GM18867 (cell line): ENCODE measurements around the gene GPRC5C.
"Not testable (repeated sequence)": the region's sequence is repeated elsewhere in the genome, so short reads cannot be mapped to it uniquely, and the experiment has no call there.

Experiments used
- ATAC-seq: cut with Tn5 transposase; IDR thresholded peaks from one replicate; pipeline ENCODE4 v1.9.1; 2021; ENCODE audit warnings: mild to moderate bottlenecking, moderate library complexity; ENCODE audit not compliant: unreplicated experiment

The GPRC5C gene

DNA sequence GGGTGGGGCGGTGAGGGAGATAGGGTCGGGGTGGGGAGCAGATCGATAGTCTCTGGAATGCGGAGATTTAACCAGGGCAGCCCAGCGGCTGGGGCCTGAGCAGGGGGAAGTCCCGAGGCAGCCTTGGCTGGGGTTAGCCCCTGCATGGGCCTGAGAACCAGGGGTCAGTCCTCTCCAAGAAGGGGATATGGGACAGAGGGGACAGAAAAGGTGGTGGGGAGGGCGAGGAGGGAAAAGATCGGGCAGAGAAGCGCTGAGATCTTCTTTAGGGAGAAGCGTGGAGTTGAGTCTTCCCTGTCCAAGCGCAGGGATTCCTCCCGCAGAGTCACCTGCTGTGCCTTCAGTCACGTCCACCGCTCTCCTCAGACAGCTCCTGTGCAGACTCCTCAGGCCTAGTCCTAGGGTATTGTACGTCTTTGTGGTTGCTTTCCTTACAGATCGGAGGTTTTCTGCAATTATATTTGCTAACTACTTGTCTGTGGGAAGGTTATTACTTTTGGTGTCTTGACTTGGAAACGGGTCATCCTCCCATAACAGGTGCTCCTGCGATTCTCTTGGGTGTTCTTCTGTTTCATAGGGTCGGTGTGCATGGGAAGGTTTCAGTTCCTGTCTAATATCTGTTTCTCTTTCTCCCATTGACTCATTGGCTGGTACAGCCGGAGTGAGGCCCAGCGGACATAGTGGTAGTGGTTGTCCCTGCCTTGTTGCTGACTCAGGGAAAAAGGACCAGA lies 35.5 kb downstream of the GPRC5C start:
- ATAC-seq: peak; percentile 68

DNA sequence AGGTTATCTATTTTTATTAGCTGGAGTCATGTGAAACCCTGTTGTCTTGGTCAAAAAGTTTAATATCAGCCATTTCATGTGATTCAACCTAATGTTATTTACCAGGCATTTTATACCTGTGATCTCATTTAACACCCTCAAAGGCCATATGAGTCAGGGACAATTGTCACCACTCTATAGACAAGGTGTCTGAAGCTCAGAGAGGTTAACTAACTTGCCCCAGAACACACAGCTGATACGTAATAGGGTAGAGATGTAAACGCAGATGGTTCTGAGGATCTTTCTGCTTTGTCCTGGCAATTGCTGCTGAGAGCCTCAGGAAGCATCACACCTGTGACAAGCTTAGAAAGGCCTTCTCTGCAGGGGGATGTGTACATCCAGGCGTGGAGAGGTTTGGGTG lies 39.5 kb downstream of the GPRC5C start:
- ATAC-seq: no peak

DNA sequence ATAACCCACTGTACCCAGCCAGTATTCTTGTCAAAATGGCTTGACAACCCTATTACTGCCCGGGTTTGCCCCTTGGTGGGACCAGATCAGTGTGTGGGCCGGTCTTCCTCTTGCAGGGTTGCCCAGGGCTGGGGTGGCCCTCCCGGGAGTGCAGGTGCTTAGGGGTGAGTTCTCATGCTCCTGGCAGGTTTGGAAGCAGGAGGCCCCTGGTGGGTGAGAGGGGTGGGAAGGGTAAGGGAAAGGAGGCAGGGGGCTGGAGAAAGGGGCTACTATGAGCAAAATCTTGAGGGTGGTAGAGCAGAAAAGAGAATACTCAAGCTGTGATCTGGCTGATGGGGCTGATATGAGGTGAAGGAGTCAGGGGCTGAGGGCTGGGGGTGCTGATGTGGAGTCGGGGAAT lies 41.0 kb downstream of the GPRC5C start:
- no peak for ATAC-seq

DNA sequence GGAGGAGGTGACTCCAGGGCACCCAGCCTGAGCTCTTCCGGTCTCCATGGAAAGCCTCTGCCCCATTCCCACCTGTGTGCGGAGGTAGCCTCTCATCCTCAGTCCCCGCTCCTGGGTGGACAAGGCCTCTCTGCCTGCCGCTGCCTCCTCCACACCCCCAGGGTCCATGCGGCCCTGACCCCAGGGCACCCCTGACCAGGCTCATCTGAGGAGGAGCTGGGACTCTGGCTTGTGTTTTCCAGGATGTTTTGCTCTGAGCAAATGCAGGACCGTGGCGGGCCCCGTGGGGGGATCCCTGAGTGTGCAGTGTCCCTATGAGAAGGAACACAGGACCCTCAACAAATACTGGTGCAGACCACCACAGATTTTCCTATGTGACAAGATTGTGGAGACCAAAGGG lies 41.4 kb downstream of the GPRC5C start:
- ATAC-seq: no peak

DNA sequence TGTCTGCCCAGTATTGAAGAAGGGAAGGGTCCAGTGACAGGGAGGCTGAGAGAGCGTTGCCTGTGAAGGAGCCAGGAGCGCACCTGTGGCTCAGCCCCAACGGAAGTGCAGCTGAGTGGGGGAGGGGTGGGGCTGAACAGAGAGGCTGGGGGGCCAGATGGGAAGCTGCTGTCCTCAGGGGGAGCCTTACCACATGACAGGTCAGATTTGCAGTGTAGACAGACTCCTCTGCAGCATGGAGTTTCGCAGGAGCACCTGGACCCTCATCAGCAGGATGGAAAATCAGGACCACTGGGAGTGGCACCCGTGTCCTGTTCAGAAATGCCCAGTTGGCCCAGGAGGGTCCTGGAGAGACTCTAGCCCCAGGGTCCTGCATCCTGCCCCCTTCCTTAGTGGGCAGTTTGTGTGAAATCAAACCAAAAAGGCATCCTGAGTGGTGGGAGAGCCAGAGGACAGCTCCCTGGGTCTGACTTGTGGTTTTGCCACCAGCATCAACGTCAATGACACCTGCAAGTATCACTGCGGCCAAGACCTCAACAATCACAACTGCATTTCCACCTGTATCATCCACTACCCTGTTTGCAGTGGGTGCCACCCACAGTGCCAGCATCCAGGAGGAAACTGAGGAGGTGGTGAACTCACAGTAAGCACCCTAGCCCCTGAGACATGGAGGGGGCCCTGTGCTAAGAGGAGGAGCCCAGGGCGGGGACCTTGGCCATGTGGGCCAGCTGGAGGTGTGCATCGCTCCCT lies 42.3 kb downstream of the GPRC5C start:
- ATAC-seq: no peak

DNA sequence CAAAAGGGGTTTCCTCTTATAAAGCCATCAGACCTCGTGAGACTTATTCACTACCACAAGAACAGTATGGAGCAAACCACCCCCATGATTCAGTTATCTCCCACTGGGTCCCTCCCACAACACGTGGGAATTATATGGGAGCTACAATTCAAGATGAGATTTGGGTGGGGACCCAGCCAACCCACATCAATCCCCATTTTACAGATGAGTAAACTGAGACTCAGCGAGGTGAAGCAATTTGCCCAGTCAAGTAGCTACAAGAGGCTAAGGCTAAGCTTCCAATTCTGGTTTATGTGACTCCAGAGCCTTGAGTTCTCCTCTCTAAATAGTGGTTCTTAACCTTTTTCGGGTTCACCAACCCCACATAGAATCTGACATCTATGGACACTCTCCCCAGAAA lies 43.3 kb downstream of the GPRC5C start:
- ATAC-seq: no peak

DNA sequence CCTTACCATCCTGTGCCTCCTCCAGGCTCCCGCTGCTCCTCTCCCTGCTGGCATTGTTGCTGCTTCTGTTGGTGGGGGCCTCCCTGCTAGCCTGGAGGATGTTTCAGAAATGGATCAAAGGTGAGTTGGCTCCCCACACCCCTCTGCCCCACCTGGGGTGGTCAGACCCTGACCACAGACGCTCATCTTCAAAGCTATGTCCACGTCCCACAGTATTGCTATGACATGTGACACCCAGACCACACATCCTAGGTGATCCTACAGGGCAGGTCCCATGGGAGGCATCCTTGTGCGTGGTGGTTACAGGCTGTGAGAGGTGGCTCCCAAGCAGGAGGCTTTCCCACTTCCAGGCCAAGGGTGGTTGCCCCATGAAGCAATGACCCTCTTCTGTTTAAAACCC lies 45.5 kb downstream of the GPRC5C start:
- no peak for ATAC-seq

DNA sequence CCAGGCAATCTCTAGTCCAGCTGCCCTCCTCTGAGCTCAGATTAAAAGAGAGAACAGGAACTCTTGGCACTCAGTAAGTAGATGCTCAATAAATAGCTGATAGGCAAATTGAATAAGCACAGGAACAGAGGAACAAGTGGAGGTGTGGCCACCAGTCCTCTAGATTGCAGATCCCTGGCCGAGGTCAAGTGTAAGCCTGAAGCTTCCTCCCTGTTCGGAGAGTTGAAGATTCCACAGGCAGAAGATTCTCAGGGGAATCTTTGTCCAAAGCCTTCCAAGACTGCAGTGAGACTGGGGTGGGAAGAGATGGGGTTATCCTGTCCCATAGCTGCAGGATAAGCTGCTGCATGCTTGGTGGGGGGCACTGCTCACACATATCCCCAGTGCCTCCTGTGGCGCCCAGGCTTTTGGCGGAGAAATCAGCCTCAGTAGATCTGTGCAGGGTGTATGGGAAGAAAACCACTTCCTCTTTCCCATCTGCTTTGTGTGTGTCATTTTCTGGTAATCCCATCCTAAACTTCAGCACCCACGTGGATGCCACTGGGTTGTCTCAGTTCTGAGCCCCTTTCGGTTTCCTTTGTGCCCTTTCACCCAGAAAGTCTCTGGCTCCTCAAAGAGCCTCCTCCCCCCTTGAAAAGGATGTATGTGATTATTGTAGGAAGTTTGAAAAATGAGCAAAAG lies 46.7 kb downstream of the GPRC5C start:
- peak; percentile 58 for ATAC-seq

DNA sequence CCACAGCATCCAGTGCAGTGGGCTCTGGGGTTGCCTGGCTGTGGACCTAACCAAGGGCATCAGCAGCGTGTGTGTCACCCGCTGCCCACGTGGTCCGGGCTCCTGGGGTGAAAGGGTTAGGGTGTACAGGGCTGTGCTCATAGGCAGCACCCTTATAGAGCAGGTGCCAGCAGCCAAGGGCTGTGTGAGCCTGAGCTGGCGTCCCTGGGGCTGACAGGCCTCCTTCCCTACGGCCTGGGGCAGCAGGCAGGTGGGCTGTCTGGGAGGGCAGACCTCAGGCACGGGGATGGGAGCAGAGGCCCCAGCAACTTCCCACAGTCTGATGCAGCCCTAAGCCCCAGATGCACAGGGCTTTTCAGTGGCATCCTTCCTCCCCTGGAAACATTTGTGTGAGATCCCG lies 48.4 kb downstream of the GPRC5C start:
- ATAC-seq: no peak

DNA sequence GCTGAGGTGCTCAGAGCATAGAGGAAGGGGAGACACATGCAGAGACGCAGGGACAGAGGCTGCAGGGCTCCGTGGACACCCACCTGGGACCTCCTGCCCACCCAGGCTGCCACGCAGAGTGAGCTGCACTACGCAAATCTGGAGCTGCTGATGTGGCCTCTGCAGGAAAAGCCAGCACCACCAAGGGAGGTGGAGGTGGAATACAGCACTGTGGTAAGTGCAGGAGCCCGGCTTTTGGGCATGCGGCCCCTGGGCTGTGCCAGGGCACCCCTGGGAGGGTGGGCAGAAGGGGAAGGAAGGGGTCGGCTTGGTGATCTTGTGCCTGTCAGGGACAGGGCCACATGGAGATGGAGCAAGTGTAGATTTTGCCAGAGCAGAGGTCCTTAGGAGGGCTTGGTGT lies 49.7 kb downstream of the GPRC5C start:
- no peak for ATAC-seq

DNA sequence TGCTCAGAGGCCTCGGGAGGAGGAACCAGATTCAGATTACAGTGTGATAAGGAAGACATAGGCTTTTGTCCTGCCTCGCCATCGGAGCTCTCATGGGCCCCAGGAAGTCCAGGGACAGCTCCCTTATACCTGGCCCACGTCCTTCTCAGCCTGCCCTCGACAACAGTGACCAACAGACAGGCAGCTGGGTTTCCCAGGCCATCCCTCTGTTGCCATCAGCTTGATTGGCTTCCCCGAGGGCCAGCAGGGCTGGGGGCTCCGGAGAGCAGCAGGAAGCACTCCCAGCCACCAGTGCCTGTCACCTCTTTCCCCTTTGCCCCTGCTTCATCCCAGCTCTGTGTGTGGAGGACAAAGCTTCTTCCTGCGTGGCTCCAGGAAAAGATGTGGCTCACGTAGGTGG lies 52.2 kb downstream of the GPRC5C start:
- no peak for ATAC-seq

DNA sequence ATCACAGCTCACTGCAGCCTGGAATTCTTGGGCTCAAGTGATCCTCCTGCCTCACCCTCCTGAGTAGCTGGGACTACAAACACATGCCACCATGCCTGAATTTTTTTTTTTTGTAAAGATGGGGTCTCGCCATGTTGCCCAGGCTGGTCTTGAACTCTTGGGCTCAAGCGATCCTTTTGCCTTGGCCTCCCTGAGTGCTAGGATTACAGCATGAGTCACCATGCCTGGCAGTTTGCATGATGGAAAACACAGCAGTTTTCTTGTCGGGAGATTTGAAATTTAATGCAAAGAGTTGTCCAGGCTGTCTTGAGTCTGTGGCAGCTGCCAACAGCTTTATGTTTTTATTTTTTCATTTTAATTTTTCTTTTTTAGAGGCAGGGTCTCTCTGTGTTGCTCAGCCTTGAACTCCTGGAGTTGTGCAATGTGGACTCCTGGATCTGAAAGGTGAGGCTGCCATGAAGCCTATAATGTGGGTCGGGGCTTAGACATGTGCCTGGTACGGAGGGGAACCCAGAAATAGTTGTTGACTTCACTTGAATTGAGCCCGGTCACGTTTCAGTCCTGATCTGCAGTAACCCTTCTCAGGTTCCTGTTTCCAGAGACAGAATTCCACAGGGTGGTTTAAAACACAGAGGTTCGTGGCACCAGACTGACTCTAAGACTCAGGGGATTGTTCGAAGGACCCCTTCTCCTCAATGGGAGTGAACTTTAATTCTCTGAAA lies 53.3 kb downstream of the GPRC5C start:
- ATAC-seq: no peak

DNA sequence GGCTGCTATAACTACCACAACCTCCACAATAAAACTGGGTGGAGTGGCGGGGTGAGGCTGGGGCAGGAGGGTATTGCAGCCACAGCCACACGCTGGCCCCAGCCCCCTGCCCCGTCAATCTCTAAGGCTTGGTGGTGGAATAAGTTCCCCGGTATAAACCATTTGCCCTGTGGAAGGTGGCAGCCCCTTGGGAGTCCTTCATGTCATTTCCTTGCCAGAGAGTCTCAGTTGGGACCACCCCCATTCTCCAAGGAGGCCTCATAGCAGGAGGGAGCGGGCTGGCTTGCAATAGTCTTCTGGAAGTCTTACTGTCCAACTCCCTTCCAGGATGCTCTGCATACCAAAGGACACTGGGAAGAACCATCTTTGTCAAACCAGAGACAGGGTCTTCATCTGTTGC lies 54.0 kb downstream of the GPRC5C start:
- ATAC-seq: no peak

DNA sequence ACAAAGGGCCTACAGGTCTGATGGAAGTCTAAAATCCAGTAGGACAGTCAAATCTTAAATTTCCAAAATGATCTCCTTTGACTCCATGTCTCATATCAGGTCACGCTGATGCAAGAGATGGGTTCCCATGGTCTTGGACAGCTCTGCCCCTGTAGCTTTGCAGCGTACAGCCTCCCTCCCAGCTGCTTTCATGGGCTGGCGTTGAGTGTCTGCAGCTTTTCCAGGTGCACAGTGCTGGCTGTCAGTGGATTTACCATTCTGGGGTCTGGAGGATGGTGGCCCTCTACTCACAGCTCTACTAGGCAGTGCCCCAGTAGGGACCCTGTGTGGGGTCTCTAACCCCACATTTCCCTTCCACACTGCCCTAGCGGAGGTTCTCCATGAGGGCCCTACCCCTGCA lies 56.4 kb downstream of the GPRC5C start:
- not testable (repeated sequence) for ATAC-seq

DNA sequence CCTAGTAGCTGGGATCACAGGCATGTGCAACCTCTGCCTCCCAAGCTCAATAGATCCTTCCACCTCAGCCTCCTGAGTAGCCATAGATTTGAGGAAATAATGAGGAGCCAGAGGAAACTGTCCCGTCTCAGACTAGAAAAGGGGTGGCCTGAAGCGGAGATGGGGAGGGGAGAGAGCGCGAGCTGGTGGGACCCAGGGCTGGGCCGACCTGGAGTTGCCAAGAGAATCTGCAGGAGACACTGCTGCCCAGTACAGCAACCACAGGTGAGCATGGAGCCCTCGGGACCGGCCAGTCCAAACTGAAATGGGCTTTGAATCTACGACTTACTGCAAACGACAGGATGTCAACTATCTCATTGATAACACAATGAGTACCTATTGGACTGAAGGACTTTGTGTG lies 58.8 kb downstream of the GPRC5C start:
- no peak for ATAC-seq

DNA sequence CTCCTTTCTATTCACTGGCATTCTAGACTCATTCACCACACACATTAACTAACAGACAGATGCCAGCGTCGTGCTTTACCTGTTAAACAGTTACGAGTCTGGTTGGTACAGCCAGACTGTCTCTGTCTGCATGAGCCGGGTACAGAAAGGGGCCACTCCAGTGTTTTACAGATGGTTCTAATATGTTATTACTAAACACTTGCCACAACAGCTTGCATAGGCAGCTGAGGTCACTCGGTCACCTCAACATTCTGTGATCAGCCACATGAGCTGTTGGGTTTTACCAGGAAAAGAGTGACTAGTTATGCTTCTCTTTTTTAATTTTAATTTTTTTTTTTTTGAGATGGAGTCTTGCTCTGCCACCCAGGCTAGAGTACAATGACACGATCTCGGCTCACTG lies 59.7 kb downstream of the GPRC5C start:
- ATAC-seq: no peak

DNA sequence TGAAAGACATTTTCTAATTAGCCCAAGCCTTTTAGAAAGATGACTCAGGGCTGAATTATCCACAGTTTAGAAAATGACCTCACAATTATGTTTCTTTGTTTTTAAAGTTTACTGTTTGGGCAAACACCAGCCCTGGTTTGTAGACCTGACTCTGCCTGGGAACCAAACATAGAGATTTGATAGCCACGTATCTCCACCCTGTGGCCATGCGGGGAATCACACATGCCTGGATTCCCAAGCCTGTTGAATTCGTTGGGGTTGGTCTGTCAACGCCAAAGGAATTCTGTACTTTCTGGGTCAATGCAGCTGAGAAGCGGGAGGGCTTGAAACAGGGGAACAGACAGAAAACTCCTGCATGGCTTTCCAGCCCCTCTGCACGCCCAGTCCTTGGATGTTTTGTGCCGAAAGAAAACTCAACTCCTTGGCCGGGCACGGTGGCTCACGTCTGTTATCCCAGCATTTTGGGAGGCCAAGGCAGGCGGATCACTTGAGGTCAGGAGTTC lies 61.5 kb downstream of the GPRC5C start:
- ATAC-seq: no peak
